Panc1 (cell line): Measurements from ENCODE around the gene CTTNBP2. TPM values are rescaled to one million over a fixed set of nuclear protein-coding genes. Genes with fewer than 3 reads are reported as not detected.

Source experiments
- ATAC-seq: fragments of 200-7000 bp; cut with Tn5 transposase; 2 replicates; pipeline ENCODE4 v1.9.1; 2020; ENCODE audit warnings: mild to moderate bottlenecking, moderate library complexity
- BruUV-seq: library from RNA; stranded (reverse); fragments of 400-500 nt; replicated peaks from 2 replicates; lab custom pipeline; 2021; lab: Mats Ljungman, UMichigan
- CTCF ChIA-PET: fragments of 300-600 bp; sonication (Branson Sonifier 250); formaldehyde crosslinking; loops from one replicate; lab custom pipeline; 2022; ENCODE audit warnings: antibody characterized with exemption; lab: Charles Lee
- POLR2A ChIA-PET: fragments of 300-600 bp; sonication (Branson Sonifier 250); formaldehyde crosslinking; loops from one replicate; lab custom pipeline; 2022; ENCODE audit warnings: antibody characterized with exemption; lab: Charles Lee
- DNase-seq: peaks from one replicate; pipeline ENCODE4 v3.0.0-alpha.2; 2010; ENCODE audit warnings: low read depth, low spot score
- H3K27ac ChIP-seq: 2 replicates; pipeline ENCODE4 v1.5.1; 2011; ENCODE audit warnings: mild to moderate bottlenecking, low read length, inconsistent platforms
- H3K27me3 ChIP-seq: fragments of 200-500 bp; sonication (Bioruptor generic); 2 replicates; pipeline ENCODE4 v1.6.0; 2014; ENCODE audit warnings: low read length, inconsistent platforms; ENCODE audit not compliant: control insufficient read depth, insufficient read depth
- H3K36me3 ChIP-seq: fragments of 200-500 bp; sonication (Bioruptor generic); 2 replicates; pipeline ENCODE4 v1.5.1; 2014; ENCODE audit warnings: inconsistent platforms, mild to moderate bottlenecking, low read length, moderate library complexity; ENCODE audit not compliant: control insufficient read depth, insufficient read depth
- H3K4me1 ChIP-seq: 2 replicates; pipeline ENCODE4 v1.5.1; 2011; ENCODE audit warnings: inconsistent platforms, mild to moderate bottlenecking, low read length, moderate library complexity; ENCODE audit not compliant: control insufficient read depth, insufficient read depth
- H3K4me3 ChIP-seq, 2 experiments: 2 replicates each; pipeline ENCODE4 v1.5.1; 2011 to 2012; ENCODE audit warnings: low read depth in 2 of 2, low read length in 2 of 2, mild to moderate bottlenecking in 2 of 2, inconsistent platforms in 1 of 2, moderate library complexity in 1 of 2
- H3K9me3 ChIP-seq: fragments of 200-500 bp; sonication (Bioruptor generic); 2 replicates; pipeline ENCODE4 v1.5.1; 2014; ENCODE audit warnings: low read depth, mild to moderate bottlenecking, inconsistent platforms, low read length, moderate library complexity; ENCODE audit not compliant: control insufficient read depth, insufficient read depth
- CTCF ChIP-seq: fragments of 450-650 bp; IDR thresholded peaks from 2 replicates; pipeline ENCODE4 v1.5.1; 2017; ENCODE audit warnings: mild to moderate bottlenecking
- POLR2AphosphoS5 ChIP-seq: IDR thresholded peaks from 2 replicates; pipeline ENCODE4 v1.6.1; 2012; ENCODE audit warnings: mild to moderate bottlenecking, low read depth, low read length, moderate library complexity
- SIN3A ChIP-seq: IDR thresholded peaks from 2 replicates; pipeline ENCODE4 v1.6.1; 2012; ENCODE audit warnings: low read depth, mild to moderate bottlenecking, low read length, moderate library complexity, borderline replicate concordance; ENCODE audit not compliant: insufficient read depth
- TCF7L2 ChIP-seq: IDR thresholded peaks from 2 replicates; pipeline ENCODE4 v1.6.1; 2011; ENCODE audit warnings: mild to moderate bottlenecking, low read depth, low read length, inconsistent platforms
- in situ Hi-C: cut with HindIII; loops from 2 replicates; pipeline ENCODE4 v1.10.0; 2016; ENCODE audit warnings: low sequenced_read_pairs, low pct_unique_long_range_greater_than_20kb
- intact Hi-C: fragments of 100-400 bp; cut with micrococcal nuclease; formaldehyde crosslinking; loops from one replicate; pipeline ENCODE4 v1.10.0; 2022; ENCODE audit not compliant: unreplicated experiment
- total RNA-seq: library from RNA; stranded (reverse); gene quantifications from one replicate; pipeline ENCODE4 v1.2.1, GENCODE V29; 2021; ENCODE audit not compliant: unreplicated experiment
- TF ChIP-seq, protein P1 (sequence below), 2 experiments: IDR thresholded peaks; 2 replicates each; pipeline ENCODE4 v1.6.1; 2011 to 2012; ENCODE audit warnings: low read depth in 2 of 2, control low read depth in 1 of 2, low read length in 1 of 2, mild to moderate bottlenecking in 1 of 2, moderate library complexity in 1 of 2; ENCODE audit not compliant: insufficient read depth in 1 of 2

The CTTNBP2 gene
- total RNA-seq, 1 experiment from 2014 or later = 1.0 TPM

DNA sequence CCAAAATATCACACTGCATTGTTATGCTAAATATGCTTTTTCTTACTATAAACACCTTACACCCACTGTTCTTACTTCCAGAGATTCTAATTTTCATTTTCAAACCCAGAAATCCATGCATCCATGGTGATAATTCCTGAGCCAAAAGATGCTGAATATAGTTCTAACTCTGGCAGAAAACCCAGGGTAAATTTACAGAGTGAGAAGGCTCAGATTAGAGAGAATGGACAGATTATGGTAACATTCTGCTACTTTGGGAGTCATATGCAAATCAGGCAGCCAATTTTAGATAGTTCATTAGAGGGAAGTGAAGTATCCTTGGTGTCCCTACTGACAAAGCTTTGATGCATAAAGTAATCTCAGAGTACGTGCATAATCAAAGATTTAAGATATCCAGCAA, 15.4 kb upstream of the CTTNBP2 start:
- TF ChIP-seq POLR2AphosphoS5 (no peak), SIN3A (no peak), TCF7L2 (no peak), CTCF (no peak)
- TF ChIP-seq, protein P1, sequence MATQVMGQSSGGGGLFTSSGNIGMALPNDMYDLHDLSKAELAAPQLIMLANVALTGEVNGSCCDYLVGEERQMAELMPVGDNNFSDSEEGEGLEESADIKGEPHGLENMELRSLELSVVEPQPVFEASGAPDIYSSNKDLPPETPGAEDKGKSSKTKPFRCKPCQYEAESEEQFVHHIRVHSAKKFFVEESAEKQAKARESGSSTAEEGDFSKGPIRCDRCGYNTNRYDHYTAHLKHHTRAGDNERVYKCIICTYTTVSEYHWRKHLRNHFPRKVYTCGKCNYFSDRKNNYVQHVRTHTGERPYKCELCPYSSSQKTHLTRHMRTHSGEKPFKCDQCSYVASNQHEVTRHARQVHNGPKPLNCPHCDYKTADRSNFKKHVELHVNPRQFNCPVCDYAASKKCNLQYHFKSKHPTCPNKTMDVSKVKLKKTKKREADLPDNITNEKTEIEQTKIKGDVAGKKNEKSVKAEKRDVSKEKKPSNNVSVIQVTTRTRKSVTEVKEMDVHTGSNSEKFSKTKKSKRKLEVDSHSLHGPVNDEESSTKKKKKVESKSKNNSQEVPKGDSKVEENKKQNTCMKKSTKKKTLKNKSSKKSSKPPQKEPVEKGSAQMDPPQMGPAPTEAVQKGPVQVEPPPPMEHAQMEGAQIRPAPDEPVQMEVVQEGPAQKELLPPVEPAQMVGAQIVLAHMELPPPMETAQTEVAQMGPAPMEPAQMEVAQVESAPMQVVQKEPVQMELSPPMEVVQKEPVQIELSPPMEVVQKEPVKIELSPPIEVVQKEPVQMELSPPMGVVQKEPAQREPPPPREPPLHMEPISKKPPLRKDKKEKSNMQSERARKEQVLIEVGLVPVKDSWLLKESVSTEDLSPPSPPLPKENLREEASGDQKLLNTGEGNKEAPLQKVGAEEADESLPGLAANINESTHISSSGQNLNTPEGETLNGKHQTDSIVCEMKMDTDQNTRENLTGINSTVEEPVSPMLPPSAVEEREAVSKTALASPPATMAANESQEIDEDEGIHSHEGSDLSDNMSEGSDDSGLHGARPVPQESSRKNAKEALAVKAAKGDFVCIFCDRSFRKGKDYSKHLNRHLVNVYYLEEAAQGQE (IDR thresholded peaks at IDR 0.05; ENCODE audit: insufficient read depth in 1 of 2, low read depth in 2 of 2, low read length in 1 of 2) = no peak
- Histone ChIP-seq H3K27ac (no peak overlapping the region), H3K4me3 (no peak overlapping the region), H3K36me3 (no peaks in the 10 kb centered on the region), H3K9me3 (no peaks in the 10 kb centered on the region), H3K27me3 (no peaks in the 10 kb centered on the region), H3K4me1 (no peaks in the 10 kb centered on the region)
- no peak for DNase-seq
- ChIA-PET CTCF (no interaction called here), POLR2A (no interaction called here)
- ATAC-seq = no peak
- in situ Hi-C loops (no loop called here), intact Hi-C loops (no loop called here)
- no TSS peak for BruUV-seq

GRCh38 chr7:117882594-117882993, 9.4 kb upstream of the CTTNBP2 start:
- Histone ChIP-seq H3K27me3 (no peaks in the 10 kb centered on the region), H3K27ac (no peak overlapping the region), H3K36me3 (no peaks in the 10 kb centered on the region), H3K4me1 (no peaks in the 10 kb centered on the region), H3K4me3 (no peak overlapping the region), H3K9me3 (no peaks in the 10 kb centered on the region)
- POLR2A ChIA-PET = no interaction called here
- TF ChIP-seq, protein P1 (IDR thresholded peaks at IDR 0.05; ENCODE audit: insufficient read depth in 1 of 2, low read depth in 2 of 2, low read length in 1 of 2) = no peak
- no peak for TF ChIP-seq POLR2AphosphoS5
- no peak for TF ChIP-seq SIN3A
- TF ChIP-seq CTCF = no peak
- no peak for TF ChIP-seq TCF7L2
- ATAC-seq (no peak), DNase-seq (no peak)
- intact Hi-C loops (no loop called here), in situ Hi-C loops (no loop called here)
- CTCF ChIA-PET = no interaction called here
- BruUV-seq = no TSS peak
